GM19463 (cell line): Measurements from ENCODE around the gene CNPY1.

Experiments used
- ATAC-seq: cut with Tn5 transposase; IDR thresholded peaks from one replicate; pipeline ENCODE4 v1.9.1; 2021; ENCODE audit warnings: mild to moderate bottlenecking, moderate library complexity; ENCODE audit not compliant: unreplicated experiment

Gene CNPY1

GRCh38 chr7:155490697-155491628 lies 55.4 kb downstream of the CNPY1 start:
- ATAC-seq: peak; percentile 82

DNA sequence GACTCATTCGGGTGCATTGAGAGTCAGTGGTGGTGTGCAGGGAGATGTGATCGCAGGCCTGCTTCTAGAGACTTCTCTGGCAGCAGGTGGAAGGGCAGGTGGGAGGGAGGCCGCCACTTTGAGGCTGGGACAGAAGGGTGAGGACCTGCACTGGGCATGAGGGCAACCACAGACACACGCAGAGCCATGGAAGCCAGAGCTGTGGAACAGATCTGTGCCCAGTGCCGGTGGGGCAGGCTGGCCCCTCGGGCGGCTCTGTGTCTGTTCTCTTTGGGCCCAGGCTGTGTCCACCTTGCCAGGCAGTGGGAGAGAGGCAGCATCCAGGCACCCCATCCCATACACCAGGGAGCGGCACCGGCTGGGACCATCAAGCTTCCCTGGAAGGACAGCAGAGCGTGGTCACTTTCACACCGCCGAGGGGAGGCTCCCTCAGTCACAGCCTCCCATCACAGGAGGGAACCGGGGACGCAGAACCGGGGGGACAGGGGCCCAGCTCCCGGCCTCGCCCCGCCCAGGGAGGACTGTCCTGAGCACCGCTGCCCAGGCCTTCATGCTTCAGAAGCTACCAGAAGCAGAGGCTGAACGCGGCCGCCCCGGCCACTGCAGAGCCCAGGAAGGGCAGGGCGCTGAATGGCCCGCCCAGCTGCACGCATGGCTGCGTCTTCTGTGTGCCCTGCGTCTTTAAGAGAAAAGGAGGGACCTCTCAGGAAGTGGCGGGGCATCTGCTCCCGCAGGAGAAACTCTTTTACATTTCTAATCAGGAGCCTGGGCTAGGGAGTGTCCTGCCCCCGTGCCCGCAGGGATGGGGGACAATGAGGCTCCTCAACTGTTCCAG lies 56.3 kb downstream of the CNPY1 start:
- peak; percentile 36 for ATAC-seq

GRCh38 chr7:155489158-155489840 lies 57.1 kb downstream of the CNPY1 start:
- ATAC-seq: no peak

- ATAC-seq: no peak
These were observed 57.8 kb downstream of the CNPY1 start for GRCh38 chr7:155488483-155489127.

DNA sequence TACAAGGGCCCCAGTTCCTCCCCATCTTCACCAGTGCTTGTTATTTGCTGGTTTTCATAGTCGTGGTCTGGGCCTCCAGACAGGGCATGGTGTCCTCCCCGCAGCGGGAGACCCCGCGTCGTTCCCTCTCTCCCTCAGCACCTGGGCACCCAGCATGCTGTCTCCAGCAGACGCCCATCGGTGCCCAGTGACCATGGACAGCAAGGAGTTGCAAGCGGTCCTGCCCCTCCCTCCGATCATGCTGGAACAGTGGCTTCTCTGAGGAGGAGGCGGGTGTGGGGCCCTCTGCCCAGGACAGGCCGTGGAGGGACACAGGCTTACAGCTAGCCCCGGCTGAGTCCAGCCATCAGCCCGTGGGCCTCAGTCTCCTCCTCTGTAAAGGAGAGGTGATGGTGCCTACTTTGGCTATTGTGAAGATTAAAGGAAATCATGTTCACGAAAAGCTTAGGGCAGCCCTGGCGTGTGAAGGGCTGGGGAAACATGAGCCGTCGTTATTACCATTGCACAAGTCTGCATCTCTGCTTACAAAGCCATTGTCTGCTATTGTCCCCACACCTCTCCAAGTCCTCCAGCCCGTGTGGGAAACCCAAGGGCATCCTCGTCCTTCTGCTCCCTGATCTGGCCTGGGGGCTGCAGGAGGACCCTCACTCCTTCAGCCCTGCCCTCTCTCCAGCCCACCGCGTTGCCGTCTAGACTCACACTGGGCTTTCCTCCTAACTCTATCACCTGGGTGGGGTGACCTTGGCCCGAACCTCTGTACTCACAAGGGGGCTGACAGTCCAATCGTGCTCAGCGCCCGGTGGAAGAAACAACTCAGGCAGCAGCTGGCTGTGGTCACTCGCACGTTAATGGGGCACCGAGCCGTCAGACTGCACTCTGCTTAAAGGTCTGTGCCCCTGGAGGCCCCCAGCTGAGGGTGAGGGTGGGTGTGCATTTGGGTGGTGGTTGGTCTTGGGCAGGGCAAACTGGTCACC lies 58.6 kb downstream of the CNPY1 start:
- no peak for ATAC-seq

- ATAC-seq: no peak
These were observed 59.4 kb downstream of the CNPY1 start for GRCh38 chr7:155486783-155487508.

DNA sequence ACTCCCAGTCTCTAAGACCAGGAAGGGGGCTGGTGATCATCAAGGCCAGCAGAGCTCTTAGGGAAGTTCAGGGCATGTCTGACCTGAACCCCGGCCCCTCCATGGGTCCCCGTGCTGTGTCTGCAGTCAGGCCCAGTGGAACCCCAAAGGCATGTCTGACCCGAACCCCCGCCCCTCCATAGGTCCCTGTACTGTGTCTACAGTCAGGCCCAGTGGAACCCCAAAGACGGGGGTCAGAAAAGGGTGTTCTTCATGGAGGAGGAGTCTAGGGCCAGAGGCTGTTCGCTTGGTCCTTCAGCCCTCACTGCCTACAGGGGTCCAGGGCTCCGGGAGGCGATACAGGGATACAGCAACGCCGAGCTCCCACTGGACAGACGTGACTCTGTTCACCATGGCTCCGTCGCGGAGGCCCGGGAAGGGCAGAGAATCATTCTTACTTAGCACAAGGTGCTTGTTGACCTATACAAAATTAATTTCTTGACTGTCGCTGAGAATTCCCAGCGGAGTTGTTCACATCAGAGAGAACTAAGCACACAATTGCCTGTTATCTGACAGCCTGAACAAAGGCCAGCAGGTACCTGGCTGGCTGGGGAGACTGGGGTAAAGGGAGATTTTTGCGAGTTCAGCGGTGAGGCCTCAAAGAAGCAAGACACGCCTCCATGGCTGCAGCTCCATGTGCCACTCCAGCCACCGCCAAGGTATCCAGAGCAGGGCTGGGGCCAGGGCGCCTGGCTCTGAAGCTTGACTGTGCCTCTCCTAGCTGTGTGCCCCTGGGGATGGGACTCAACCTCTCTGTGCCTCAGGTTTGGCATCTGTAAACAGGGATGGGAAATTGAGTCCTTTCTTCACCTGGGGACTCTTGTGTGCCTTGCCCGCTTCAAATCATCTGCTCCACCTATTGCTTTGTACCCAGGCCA lies 61.6 kb downstream of the CNPY1 start:
- no peak for ATAC-seq

- ATAC-seq: no peak
These were observed 62.5 kb downstream of the CNPY1 start for GRCh38 chr7:155483868-155484325.

DNA sequence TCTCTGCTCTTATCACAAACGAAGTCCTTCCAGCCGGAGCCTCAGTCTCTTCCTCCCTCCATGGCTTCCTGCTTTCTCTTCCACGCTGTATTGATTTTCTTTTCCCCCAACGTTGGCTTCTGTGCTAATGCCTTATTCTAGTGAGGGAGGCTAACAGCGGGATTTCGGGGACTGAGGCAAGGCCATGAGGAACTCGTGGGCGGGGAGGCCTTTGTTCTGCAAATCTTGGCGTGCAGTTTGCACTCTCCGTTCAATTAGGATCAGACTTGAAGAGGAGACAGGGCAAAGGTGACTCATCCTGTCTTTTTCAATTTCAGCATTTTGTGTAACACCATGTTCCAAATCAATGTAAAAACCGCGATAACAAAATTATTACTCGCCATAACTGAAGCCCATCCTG lies 63.1 kb downstream of the CNPY1 start:
- ATAC-seq: no peak

- ATAC-seq: no peak
These were observed 63.7 kb downstream of the CNPY1 start for GRCh38 chr7:155482511-155483183.

GRCh38 chr7:155481764-155482163 lies 64.6 kb downstream of the CNPY1 start:
- no peak for ATAC-seq

DNA sequence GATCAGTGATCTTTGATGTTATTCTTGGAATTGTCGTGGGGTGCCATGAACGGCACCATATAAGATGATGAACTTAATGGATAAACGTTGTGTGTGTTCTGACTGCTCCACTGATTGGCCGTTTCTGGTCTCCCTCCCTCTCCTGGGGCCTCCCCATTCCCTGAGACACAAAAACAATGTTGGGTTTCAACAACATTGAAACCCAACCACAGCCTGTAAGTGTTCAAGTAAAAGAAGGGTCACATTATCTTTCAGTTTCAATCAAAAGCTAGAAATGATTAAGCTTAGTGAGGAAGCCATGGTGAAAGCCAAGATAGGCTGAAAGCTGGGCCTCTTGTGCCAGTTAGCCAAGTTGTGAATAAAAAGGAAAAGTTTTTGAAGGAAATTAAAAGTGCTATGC lies 68.9 kb downstream of the CNPY1 start:
- peak; percentile 96 for ATAC-seq

DNA sequence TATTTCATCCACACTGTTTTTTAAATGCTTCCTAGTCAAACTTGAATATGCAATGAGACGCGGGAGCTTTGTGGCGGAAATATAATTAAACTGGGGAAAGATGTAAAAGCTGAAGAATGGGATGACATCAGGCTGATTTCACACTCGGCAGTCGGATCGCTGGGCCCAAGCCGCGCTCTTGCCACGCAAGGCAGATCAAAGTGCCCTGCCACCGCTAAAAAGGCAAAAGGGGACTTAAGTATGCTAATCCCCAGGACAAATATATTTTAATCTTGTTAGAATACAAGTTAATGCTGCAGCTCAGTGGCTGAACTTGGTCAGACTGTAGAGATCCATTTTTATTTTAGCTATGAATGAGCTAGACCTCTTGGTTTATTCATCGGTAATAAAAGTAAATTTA lies 74.6 kb downstream of the CNPY1 start:
- no peak for ATAC-seq

- ATAC-seq: no peak
These were observed 75.4 kb downstream of the CNPY1 start for GRCh38 chr7:155470686-155471638.

DNA sequence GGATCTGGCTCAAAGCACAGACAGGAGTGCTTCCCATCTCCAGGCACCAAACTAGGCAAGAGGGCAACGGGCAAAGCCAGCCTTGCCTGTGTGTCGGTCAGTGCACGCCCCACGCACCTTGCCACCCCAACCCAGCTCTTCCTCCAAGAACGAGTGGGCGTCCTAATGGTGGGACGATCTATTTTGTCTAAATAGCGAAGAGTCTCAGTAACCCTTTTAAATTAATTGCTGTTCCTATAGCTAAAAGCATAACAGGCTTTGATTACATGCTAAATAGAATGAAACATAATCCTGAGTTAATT lies 76.2 kb downstream of the CNPY1 start:
- ATAC-seq: no peak
